ENCODE results near the gene HDAC9.

The HDAC9 gene

DNA sequence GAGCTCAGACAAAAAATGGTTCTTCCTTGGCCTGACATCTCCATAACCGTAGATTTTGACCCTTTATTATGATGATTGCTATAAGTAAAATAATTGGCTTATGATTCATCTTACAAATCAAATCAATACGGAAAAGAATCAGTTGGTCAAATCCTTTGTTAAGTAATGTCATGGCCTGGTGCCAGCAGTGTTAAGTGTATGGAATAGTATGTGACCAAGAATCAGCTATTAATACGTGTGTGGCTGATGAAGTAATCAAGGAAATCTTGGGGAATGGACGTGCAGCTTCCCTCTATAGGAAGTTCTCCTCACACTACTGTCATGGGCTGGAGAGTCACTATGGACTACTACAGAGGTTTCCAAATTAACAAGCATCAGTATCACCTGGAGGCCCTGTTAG lies 391.3 kb downstream of the HDAC9 start:
- DNase-seq = no peak

DNA sequence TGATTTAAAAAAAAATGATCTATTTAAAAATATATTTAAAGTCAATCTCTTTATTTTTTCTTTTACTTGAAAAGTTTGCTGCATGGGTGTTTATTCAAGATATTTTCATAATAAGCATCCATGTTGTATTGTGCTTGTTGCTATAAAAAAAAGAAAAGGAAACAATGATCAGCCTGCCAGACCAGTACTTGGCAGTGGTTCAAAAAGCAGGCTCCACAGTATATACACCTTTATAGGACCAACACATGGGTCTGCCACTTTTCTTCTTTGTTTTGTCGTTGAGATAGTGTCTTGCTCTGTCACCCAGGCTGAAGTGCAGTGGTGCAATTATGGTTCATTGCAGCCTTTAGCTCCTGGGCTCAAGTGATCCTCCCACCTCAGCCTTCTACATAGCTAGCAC lies 393.9 kb downstream of the HDAC9 start:
- no peak for DNase-seq

DNA sequence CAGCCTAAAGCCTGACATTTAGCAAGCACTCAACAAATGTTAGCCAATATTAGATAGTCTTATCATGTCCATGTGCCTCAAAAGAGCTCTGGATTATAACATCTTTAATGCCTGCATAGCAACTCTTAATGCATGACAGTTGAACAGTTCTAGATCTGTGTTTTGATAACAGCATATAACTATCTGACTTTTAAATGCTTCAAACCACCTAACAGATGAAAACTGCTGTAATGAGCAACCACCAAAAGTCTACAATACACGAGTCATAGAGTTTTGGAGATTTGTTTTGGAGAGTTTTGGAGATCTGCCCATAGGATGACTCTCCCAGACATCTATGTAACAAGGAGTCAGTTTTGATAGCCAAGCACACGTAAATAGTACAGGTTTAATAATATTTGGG lies 394.6 kb downstream of the HDAC9 start:
- no peak for DNase-seq

- DNase-seq = no peak
These were observed 395.5 kb downstream of the HDAC9 start for GRCh38 chr7:18890885-18891621.

GRCh38 chr7:18893156-18893555 lies 397.6 kb downstream of the HDAC9 start:
- DNase-seq = no peak

DNA sequence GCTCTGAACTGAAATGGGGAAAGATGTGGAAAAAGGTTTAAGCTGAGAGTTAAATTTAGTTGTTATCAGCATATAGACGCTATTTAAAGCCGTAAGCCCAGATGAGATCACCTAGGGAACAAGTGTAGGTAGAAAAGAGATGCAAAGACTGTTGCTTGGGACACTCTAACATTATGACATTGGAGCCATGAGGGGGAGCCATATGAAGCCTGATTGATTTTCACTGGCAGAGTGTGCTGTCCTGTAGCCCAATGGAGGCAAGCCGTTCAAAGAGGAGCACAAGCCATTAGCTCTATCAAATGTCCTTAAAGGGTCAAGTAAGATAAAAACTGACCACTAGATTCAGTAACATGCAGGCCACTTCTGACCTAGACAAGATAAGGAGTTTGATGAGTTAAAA lies 398.6 kb downstream of the HDAC9 start:
- no peak for DNase-seq

GRCh38 chr7:18895456-18895855 lies 399.9 kb downstream of the HDAC9 start:
- DNase-seq = no peak

GRCh38 chr7:18896343-18896975 lies 400.9 kb downstream of the HDAC9 start:
- no peak for DNase-seq

- DNase-seq = no peak
These were observed 404.7 kb downstream of the HDAC9 start for GRCh38 chr7:18900236-18900635.

- DNase-seq = no peak
These were observed 405.3 kb downstream of the HDAC9 start for GRCh38 chr7:18900803-18901202.

DNA sequence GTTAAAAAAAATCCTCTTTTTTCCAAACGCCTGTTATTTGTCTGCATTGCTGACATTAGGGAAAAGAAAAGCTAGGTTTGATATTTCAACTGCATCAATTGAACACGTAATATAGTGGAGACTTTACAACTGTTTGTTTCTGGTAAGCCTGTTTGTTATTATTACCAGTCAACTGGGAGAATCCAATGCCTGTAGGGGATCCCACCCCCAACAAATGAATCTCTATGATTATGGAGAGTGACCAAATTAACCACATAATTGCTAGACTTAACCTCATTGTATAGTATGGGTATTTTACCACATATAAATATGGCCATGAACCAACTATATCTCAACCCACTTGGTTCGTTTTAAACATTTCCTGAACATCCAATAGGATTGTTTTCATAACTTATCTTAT lies 405.8 kb downstream of the HDAC9 start:
- DNase-seq = no peak

- DNase-seq = no peak
These were observed 406.5 kb downstream of the HDAC9 start for GRCh38 chr7:18901982-18902421.

GRCh38 chr7:18902892-18903291 lies 407.3 kb downstream of the HDAC9 start:
- DNase-seq = no peak

GRCh38 chr7:18903695-18904094 lies 408.1 kb downstream of the HDAC9 start:
- no peak for DNase-seq

GRCh38 chr7:18905316-18905943 lies 409.9 kb downstream of the HDAC9 start:
- no peak for DNase-seq

DNA sequence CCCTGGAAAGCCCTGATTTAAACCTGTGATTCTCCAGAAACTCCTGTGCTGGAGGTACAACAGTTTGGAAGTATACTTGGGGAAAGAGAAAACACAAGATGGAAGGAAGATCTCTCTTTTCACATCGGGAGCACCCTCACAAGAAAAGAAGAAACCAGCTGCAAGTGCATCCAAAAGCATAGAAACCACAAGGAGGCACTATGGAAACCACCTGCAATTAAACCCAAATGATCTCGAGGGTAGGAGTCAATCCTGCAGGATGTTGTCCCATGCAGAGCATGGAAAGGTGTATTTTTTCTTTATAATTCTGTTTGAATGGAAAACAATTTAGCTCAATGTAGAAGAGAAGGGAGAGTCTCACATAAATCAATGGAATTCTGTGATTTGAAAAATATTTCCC lies 411.4 kb downstream of the HDAC9 start:
- no peak for DNase-seq

DNA sequence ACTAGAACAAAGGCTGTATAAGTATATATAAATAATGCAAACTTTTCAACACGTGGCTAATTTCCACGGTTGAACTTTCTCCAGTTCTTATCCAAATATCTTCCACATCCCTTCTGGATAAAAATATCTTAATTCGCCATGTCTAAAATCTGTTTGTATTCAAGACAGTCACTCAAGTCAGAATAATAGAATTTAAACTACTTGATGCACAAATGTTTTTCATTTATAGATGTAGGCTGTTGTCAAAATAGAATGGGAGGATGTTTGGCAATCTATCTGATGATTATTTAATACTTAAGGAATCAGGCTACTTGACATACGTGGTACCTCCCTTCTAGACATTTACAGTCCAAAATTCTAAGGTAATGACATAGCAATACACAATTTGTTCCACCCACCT lies 417.6 kb downstream of the HDAC9 start:
- no peak for DNase-seq

DNA sequence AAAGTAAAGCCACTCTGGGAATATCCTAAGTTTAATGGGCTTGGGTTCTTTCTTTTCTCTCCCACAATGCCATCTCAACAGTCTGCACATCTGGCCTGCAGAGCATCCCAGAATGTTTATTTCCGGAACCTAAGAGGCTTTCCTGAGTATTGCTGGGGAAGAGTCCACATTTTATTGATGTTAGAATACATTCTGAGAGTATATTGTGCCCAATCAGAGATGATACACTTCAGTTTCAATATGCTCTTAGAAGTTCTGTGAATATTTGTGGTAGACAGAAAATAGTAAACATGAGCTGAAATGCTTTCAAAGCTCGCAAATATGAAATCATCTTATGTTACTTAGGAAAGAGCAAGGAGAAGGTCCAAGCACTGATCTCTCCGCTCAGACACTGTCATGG lies 421.3 kb downstream of the HDAC9 start:
- no peak for DNase-seq

GRCh38 chr7:18927134-18927533 lies 431.6 kb downstream of the HDAC9 start:
- DNase-seq = no peak

- no peak for DNase-seq
These were observed 440.7 kb downstream of the HDAC9 start for GRCh38 chr7:18936265-18936664.

- DNase-seq = no peak
These were observed 444.4 kb downstream of the HDAC9 start for GRCh38 chr7:18939771-18940592.

DNA sequence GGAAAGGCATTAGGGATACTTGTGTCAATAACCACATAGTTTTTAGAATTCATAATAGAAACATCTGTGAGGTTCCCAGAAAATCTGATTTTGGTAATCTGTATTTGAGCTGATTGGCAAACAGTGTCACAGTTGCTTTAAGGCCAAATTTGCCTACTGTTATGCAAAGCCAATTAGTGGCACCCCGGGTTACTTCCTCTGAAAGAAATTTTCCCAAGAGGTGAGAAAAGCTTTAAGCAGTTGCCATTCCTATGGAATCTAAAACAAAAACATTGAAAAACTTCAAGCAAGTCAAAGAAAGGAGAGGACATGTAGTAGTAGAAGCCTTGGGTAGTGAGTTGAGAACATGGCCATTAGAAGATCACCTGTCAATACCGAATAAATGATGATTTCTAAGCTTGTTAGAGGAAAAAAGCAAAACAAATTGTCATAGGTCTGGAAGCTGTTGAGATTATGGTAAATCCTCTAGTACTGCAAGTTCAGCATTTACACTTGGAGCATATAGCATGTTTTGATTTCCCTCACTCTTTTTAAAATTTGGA lies 445.1 kb downstream of the HDAC9 start:
- DNase-seq = no peak

Measured in hypothalamus (tissue), 51 donors.